OCI-LY1 (cell line): ENCODE results near the gene DCC.

Experiments used
- EZH2 ChIP-seq: fragments of 200-600 bp; sonication (generic), shearing (Covaris generic); IDR thresholded peaks from 2 replicates; pipeline ENCODE4 v1.8.0; 2017; ENCODE audit warnings: borderline replicate concordance, mixed run types, mild to moderate bottlenecking, antibody characterized with exemption, low read length, moderate library complexity, mixed read lengths
- TF ChIP-seq, protein P1 (sequence below): fragments of 200-600 bp; sonication (generic), shearing (Covaris generic); IDR thresholded peaks from 2 replicates; pipeline ENCODE4 v1.5.1; 2017; ENCODE audit warnings: mild to moderate bottlenecking, antibody characterized with exemption, low read length, moderate library complexity, mixed read lengths

DNA sequence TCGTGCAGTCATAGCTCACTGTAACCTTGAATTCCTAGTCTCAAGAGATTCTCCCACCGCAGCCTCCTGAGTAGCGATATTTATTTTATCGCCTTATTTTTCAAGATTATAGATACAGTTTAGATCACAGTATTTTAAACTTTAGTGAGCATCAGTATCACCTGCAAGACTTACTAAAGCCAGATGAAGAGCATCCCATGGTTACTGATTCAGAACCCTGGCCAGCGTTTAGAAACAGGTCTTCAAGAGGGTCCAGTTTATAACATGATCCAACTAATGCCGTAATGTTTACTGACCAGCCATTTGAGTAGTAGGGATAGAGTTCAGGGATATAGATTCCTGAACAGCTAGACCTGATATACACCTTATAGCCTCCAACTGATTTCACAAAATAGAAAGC lies 146.1 kb downstream of the DCC start:
- TF ChIP-seq, protein P1, sequence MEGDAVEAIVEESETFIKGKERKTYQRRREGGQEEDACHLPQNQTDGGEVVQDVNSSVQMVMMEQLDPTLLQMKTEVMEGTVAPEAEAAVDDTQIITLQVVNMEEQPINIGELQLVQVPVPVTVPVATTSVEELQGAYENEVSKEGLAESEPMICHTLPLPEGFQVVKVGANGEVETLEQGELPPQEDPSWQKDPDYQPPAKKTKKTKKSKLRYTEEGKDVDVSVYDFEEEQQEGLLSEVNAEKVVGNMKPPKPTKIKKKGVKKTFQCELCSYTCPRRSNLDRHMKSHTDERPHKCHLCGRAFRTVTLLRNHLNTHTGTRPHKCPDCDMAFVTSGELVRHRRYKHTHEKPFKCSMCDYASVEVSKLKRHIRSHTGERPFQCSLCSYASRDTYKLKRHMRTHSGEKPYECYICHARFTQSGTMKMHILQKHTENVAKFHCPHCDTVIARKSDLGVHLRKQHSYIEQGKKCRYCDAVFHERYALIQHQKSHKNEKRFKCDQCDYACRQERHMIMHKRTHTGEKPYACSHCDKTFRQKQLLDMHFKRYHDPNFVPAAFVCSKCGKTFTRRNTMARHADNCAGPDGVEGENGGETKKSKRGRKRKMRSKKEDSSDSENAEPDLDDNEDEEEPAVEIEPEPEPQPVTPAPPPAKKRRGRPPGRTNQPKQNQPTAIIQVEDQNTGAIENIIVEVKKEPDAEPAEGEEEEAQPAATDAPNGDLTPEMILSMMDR = no peak
- no peak for TF ChIP-seq EZH2
